HG02884 (cell line): Measurements from ENCODE around the gene KIF22.
"Not testable (repeated sequence)": the region's sequence is repeated elsewhere in the genome, so short reads cannot be mapped to it uniquely, and the experiment has no call there.

Source experiments
- ATAC-seq: cut with Tn5 transposase; IDR thresholded peaks from one replicate; pipeline ENCODE4 v1.9.1; 2021; ENCODE audit warnings: mild to moderate bottlenecking, moderate library complexity; ENCODE audit not compliant: unreplicated experiment

The KIF22 gene

DNA sequence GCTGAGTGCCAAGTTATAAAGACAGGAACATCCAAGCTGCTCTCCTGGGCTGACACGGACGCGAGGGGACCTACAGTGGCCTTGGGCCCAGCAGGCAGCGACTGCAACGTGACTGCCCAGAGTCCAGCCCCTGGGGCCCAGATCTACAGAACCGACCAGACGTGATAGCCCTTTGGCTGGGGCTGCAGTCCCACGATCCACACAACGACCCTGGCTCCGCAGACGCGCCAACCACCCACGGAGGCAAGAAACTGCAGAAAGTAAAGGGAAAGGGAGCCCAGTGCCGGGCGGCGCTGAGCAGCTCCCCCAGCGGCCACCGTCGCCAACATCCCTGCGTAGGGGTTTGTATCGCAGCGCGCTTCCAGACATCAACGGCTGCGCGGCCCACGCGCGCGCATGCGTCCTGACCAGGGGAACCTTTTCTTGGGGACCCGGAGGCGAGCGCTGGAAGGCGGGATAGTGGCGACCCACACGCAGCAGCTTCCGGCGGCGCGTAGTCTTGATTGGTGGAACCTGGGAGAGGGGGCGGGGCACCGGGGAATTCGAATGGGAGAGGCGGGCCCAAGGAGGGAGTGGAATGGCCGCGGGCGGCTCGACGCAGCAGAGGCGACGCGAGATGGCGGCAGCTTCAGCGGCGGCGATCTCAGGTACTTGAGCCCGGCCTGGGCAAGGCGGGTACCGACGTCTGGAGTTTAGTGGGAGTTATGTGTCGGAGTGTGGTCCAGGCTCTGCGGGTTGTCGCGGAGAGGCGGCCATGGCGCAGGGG, at the start of gene KIF22:
Gene KIF22 (plus strand): TSS at position 569 of the 766 bp plus-strand sequence. CDS start 9 bp downstream, at position 578.
- ATAC-seq, result peak; percentile 91

DNA sequence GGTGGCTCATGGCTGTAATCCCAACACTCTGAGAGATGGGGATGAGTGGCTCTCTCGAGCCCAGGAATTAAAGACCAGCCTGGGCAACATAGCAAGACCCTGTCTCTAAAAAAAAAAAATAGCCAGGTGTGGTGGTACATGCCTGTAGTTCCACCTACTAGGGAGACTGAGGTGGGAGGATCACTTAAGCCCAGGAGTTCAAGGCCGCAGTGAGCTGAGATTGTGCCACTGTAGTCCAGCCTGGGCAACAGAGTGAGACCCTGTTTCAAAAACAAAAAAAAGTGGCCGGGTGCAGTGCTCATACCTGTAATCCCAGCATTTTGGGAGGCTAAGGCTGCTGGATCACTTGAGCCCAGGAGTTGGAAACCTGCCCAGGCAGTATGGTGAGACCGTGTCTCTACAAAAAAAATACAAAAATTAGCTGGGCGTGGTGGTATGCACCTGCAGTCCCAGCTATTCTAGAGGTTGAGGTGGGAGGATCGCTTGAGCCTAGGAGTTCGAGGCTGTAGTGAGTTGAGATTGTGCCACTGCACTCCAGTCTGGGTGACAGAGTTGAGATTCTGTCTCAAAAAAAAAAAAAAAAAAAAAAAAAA, 47.8 kb upstream of the KIF22 start:
- no peak for ATAC-seq

DNA sequence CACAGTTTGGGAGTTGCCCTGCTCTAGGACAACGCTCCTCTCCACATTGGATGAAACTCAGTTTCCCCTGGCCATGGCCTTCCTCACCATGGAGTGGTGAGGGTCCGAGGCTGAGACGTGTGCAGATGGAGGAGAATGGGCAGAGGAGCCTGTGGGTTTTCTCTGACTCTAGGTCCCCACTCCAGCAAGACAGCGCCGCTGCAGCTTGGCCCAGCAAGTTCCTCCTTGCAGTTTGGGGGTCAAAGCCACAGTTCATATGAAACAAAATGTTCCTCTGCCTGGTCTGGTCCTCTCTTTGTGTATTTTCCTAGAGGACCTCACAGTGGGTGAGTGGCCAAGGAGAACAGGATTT, 47.1 kb upstream of the KIF22 start:
- no peak for ATAC-seq

DNA sequence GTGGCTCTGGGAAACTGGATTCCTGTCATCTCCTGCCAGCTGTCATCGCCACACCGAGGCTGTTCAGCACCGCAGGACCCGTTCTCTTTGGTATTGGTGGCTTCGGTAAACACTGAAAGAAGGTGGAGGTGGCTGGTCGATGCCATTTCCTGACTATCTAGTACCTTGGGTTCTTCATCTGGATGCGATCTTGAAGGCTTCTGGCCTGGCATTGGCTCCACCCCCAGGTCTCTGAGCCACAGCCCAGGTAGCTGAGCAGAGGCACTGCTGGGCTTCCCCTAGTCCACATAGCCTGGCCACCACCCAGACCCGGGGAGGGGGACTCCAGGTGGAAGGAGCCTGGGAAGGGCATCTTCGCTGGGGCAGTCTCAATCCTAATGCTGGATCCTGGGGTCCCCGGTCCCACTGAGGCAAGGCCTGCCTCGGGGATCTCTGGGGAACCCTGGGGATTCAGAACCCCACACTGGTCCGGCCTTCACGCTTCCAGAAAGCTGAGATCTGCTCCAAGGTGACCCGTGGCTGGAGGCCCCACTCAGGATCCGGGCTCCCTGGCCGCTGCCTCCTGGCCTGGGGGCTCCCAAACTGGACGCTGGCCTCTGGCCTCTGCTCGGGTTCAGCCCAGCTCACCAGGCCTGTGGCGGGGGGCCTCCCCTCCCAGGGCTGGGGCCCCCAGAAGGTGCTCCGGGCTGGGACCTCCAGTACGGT, 46.6 kb upstream of the KIF22 start:
- ATAC-seq, result no peak

DNA sequence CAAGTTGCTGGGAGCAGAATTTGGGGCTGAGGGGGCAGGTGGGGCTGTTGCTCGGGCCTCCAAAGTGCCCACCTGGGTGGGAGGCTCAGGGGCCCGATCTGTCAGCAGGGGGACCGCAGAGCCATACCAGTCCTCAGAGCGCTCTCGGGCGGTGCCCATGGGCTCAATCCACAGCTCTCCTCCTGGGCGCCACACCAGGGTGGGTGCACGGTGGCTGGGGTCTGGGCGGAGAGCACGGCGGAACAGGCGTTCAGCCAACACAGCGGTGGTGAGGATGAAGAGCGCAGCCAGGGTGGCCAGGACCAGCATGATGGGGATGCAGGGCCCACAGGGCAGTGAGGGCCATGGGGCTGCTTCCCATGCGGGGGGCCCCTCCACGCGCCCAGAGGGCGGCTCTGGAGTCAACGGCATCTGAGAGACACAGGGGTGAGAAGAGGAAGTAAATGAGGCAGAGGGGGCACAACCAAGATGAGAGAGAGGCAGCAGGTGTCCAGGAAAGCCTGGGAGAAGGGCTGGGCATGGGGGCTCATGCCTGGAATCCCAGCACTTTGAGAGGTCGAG, 45.9 kb upstream of the KIF22 start:
- no peak for ATAC-seq

DNA sequence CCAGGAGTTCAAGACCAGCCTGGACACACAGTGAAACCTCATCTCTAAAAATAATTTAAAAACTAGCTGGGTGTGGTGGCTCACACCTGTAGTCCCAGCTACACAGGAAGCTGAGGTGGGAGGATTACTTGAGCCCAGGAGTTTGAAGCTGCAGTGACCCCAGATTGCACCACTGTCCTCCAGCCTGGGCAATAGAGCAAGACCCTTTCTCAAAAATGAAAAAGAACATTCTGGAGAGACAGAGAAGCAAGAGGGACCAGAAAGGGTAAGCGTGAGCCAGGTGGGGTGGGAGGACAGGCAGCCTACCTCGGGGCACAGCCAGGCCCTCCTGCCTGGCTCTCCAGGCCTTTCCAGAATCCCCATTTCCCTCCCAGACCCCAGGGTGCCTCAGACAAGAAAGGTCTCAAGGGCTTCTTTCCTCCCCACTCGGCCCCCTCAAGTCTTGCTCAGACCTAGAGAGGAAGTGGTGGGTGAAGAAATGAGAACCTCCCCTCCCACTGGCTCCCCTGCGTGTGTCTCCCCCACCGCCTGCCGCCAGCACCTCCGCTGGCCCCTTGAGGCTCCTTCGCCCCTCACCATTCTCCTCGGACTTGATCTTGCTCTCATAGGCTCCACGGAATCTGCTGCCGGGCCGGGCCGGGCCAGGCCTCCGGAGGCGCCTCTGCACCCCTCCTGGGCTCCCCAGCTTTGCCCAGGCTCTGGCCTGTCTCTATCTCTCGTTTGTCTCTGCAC, 45.3 kb upstream of the KIF22 start:
- no peak for ATAC-seq

DNA sequence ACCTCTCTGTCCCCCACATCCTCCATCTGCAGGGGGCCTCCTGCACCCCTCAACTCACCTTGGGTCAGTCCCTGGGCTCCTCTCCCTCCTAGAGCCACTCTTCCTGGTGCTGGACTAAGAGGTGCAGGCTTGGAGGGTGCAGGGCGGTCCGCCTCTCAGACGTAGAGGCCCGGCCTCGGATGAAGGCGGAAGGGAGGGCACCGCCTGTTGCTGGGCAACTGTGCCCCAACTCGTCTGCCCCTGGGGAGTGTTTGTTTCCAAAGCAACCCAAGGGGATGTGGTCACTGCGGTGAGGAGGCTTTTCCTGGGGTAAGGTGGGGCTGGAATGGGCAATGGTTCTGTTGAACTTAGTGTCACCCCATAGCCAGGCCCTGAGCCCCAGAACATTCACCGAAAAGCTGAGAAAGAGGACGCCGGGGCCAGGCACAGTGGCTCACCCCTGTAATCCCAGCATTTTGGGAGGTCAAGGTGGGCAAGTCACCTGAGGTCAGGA, 44.7 kb upstream of the KIF22 start, which contains the start of gene C16orf54:
Gene C16orf54 (minus strand): TSS at position 138 of the 493 bp plus-strand sequence. CDS start 1,039 bp downstream, outside the sequence.
- ATAC-seq, result no peak

DNA sequence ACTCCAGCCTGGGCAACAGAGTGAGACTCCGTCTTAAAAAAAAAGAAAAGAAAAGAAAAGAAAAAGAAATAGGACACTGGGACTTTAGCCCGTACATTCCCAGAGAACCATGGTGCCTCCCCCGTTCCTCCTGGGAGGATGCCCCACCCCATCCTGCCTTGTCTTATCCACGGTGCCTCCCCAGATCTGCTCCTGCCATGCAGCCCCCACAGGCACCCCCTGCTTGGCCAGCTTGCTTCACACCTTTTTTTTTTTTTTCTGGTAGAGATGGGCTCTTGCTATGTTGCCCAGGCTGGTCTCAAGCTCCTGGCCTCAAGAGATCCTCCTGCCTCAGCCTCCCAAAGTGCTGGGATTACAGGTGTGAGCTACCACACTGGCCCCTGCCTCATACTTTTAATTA, 44.0 kb upstream of the KIF22 start:
- ATAC-seq, result not testable (repeated sequence)

DNA sequence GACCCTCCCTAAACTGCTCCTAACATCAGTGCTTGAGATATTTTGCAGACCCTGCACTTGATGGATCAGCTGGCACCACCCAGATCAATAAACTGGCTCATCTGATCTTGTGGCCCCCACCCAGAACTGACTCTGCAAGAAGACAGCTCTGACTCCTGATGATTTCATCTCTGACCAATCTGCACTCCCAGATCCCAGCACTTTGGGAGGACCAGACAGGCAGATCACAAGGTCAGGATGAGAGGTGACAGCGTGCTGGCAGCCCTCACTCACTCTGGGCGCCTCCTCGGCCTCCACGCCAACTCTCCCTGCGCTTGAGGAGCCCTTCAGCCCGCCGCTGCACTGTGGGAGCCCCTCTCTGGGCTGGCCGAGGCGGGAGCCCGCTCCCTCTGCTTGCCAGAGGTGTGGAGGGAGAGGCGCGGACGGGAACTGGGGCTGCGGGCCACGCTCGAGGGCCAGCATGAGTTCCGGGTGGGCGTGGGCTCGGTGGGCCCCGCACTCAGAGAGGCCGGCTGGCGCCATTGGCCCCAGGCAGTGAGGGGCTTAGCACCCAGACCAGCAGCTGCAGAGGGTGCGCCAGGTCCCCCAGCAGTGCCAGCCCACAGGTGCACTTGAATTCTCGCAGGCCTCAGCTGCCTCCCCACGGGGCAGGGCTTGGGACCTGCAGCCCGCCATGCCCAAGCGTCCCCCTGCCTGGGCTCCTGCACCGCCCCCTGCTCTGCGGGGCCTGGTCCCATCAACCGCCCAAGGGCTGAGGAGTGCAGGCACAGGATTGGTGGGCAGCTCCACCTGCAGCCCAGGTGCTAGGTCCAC, 42.4 kb upstream of the KIF22 start:
- ATAC-seq, result no peak

DNA sequence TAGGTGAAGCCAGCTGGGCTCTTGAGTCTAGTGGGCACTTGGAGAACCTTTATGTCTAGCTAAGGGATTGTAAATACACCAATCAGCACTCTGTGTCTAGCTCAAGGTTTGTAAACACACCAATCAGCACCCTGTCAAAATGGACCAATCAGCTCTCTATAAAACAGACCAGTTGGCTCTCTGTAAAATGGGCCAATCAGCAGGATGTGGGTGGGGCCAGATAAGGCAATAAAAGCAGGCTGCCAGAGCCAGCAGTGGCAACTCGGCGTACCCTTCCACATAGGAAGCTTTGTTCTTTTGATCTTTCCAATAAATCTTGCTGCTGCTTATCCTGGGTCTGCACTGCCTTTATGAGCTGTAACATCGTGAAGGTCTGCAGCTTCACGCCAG, 41.8 kb upstream of the KIF22 start:
- ATAC-seq, result not testable (repeated sequence)

DNA sequence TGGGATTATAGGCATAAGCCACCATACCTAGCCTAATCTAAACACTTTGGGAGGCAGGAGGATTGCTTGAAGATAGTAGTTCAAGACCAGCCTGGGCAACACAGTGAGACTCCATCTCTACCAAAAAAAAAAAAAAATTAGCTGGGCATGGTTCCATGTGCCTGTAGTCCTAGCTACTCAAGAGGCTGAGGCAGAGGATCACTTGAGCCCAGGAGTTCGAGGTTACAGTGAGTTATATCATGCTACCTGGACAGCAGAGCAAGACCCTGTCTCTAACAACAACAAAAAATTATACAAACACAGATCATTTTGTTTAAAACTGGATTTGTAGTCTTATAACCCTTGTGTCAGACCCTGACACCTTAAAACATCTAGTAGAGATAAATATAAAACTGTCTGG, 37.0 kb upstream of the KIF22 start:
- no peak for ATAC-seq

DNA sequence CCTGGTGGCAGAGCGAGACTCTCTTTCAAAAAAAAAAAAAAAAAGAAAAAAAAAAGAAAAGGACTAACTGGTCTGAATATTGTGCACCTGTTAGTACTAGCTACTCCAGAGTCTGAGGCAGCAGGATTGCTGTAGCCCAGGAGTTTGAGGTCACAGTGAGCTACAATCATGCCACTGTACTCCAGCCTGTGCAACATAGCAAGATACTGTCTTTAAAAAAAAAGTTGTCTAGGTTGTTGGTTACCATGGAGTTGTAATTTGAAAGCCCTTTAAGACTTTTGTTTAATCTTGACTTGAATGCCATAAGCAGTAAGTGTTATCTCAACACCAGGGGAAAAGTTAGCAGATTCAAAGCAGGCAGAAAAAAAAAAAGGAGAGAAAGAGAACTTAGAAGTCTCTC, 33.9 kb upstream of the KIF22 start:
- ATAC-seq, result no peak

DNA sequence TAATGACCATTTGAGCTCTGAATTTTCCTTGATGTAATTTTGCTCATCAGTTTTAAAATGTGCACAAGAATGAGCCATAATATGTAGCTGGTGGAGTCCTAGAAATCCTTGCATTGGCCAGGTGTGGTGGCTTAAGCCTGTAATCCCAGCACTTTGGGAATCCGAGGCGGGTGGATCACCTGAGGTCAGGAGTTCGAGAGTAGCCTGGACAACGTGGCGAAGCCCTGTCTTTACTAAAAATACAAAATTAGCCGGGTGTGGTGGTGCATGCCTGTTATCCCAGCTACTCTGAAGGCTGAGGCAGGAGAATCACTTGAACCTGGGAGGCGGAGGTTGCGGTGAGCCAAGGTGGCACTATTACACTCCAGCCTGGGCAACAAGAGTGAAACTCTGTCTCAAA, 33.5 kb upstream of the KIF22 start:
- ATAC-seq, result not testable (repeated sequence)

DNA sequence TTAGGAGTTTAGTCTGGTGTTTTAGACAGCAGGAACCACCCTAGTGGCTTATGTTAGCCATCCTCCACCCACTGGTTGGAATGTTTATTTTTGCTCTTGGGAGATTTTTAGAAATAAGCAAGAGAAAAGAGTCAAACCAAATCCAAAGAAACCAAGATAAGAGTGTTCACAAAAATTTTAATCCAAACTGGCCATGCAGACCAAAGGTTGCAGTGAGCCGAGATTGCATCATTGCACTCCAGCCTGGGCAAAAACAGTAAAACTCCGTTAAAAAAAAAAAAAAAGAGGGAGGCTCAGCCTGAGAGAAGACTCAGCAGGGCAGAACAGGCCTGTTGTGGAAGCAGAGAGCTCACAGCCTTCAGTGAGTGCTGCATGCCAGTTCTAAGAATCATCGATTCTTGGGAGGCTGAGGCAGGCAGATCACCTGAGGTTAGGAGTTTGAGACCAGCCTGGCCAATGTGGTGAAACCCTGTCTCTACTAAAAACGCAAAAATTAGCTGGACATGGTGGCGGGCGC, 32.5 kb upstream of the KIF22 start:
- ATAC-seq, result no peak

DNA sequence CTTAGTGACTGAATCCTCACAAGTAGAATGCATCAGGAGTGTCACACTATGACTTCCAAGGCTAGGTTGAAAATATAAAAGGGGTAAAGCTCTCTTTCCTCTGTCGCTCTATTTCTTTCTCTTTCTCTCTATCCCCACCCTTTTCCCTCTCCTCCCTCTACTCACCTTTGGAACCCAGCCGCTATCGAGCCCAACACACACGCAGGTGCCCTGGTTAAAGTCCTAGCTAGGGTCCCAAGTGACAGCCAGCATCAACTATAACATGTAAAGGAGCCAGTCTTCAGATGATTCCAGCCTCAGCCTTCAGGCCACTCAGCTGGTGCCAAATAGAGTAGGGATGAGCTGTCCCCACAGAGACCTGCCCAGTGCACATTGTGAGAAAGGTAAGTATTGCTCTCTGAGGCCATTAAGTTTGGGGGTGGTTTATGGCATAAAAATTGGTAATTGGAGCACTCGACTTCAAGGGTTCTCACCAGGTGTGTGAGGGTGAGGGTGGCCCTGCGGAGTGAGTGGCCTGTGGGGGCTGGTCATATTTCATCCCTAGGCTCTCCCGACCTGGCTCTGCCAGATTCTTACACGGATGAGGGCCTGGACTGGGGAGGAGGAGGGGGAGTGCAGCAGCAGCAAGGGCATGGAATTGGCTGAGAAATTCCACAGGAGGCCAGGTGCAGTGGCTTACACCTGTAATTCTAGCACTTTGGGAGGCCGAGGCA, 29.8 kb upstream of the KIF22 start:
- ATAC-seq, result no peak

DNA sequence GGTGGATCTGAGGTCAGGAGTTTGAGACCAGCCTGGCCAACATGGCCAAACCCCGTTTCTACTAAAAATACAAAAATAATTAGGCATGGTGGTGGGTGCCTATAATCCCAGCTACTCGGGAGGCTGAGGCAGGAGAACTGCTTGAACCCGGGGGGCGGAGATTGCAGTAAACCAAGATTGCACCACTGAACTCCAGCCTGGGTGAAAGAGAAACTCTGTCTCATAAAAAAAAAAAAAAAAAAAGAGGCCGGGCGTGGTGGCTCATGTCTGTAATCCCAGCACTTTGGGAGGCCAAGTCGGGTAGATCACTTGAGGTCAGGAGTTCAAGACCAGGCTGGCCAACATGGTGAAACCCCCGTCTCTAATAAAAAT, 29.3 kb upstream of the KIF22 start:
- ATAC-seq, result not testable (repeated sequence)

DNA sequence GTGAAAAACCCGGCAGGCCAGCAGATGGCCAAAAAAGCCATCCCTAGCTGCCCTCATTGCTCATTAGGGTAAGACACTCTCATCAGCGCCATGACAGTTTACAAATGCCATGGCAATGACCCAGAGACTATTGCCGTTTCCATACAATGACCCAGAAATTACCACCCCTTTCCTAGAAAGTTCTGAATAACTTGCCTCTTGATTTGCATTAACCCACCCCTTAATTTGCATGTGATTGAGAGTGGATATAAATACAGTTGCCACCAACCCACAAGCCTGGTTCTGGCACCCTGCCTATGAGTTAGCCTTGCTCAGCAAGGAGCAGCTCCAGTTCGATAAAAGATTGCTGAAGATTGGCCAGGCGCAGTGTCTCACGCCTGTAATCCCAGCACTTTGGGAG, 28.7 kb upstream of the KIF22 start:
- ATAC-seq, result no peak

DNA sequence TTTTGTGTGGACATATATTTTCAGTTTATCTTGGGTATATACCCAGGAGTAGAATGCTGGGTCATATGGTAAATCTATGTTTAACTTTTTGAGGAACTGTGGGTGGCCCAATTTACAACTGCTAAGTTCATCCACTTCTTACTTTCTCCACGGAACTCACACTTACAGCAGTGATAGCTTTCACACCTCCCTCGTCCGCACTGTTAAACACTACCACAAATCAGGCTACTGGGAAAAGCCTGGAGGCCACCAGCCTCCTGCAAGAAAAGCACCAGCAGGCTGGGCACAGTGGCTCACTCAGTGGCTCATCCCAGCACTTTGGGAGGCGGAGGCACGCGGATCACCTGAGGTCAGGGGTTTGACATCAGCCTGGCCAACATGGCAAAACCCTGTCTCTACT, 27.2 kb upstream of the KIF22 start:
- no peak for ATAC-seq
